ENCODE results near the gene CHRNA4. TPM values are rescaled to one million over a fixed set of nuclear protein-coding genes. Genes with fewer than 3 reads are reported as not detected.

Gene CHRNA4
- total RNA-seq, 4 donors from 2014 or later: 0.13 TPM; not detected in 3

- DNase-seq (ENCODE audit: low spot score in 2 of 2): no peak
- TF ChIP-seq CTCF (IDR thresholded peaks at IDR 0.05) (no peak), POLR2A (IDR thresholded peaks at IDR 0.05) (no peak)
- no peak overlapping the region for H3K4me3 ChIP-seq (ENCODE audit: low read depth, poor library complexity, severe bottlenecking)
- intact Hi-C loops (cut with DNase I; ENCODE audit: low total_unique reads): no loop called here
- 74 to 75% methylated on average over 21 of the region's 21 CpGs for WGBS, 2 donors
Measured at GRCh38 chr20:63328718-63329275, 32.4 kb downstream of the CHRNA4 start.

GRCh38 chr20:63328026-63328700 lies 33.0 kb downstream of the CHRNA4 start:
- TF ChIP-seq CTCF (IDR thresholded peaks at IDR 0.05): no peak
- no peak for TF ChIP-seq POLR2A (IDR thresholded peaks at IDR 0.05)
- intact Hi-C loops (cut with DNase I; ENCODE audit: low total_unique reads): no loop called here
- no peak overlapping the region for H3K4me3 ChIP-seq (ENCODE audit: low read depth, poor library complexity, severe bottlenecking)
- WGBS, 2 donors: 88 to 89% methylated on average over 15 to 20 of the region's 20 CpGs
- DNase-seq (ENCODE audit: low spot score in 2 of 2): no peak

- 92 to 93% methylated on average over 6 to 8 of the region's 8 CpGs for WGBS, 2 donors
Measured at GRCh38 chr20:63327231-63327745, 33.9 kb downstream of the CHRNA4 start.

GRCh38 chr20:63326314-63327230 lies 34.6 kb downstream of the CHRNA4 start:
- H3K4me3 ChIP-seq (ENCODE audit: low read depth, poor library complexity, severe bottlenecking): no peak overlapping the region
- DNase-seq (ENCODE audit: low spot score in 2 of 2): no peak
- WGBS, 2 donors: 61 to 73% methylated on average over 12 to 13 of the region's 15 CpGs
- intact Hi-C loops (cut with DNase I; ENCODE audit: low total_unique reads): no loop called here
- TF ChIP-seq CTCF (IDR thresholded peaks at IDR 0.05): no peak
- no peak for TF ChIP-seq POLR2A (IDR thresholded peaks at IDR 0.05)

More at GRCh38 chr20:63327231-63327745, 33.9 kb downstream of the CHRNA4 start:
- DNase-seq (ENCODE audit: low spot score in 2 of 2): no peak
- TF ChIP-seq POLR2A (IDR thresholded peaks at IDR 0.05): no peak
- no peak for TF ChIP-seq CTCF (IDR thresholded peaks at IDR 0.05)
- intact Hi-C loops (cut with DNase I; ENCODE audit: low total_unique reads): no loop called here
- no peak overlapping the region for H3K4me3 ChIP-seq (ENCODE audit: low read depth, poor library complexity, severe bottlenecking)

- H3K4me3 ChIP-seq (ENCODE audit: low read depth, poor library complexity, severe bottlenecking): no peak overlapping the region
- TF ChIP-seq POLR2A (IDR thresholded peaks at IDR 0.05): no peak
- no peak for TF ChIP-seq CTCF (IDR thresholded peaks at IDR 0.05)
- 84 to 85% methylated on average over 5 to 7 of the region's 8 CpGs for WGBS, 2 donors
- intact Hi-C loops (cut with DNase I; ENCODE audit: low total_unique reads): no loop called here
- no peak for DNase-seq (ENCODE audit: low spot score in 2 of 2)
Measured at GRCh38 chr20:63325554-63326313, 35.4 kb downstream of the CHRNA4 start.
